HPDE6-E6E7 (cell line): Measurements from ENCODE around the gene RHOV.

Experiments used
- DNase-seq: peaks from one replicate; pipeline ENCODE4 v3.0.0; 2011; ENCODE audit warnings: missing footprints; ENCODE audit errors: extremely low spot score

Gene RHOV

GRCh38 chr15:40873694-40874561 is at the start of gene RHOV:
Gene RHOV (minus strand): TSS chr15:40874234. CDS start chr15:40874139, 95 bp downstream.
- DNase-seq, result no peak

- DNase-seq, result no peak
These were observed 49.5 kb upstream of the RHOV start for GRCh38 chr15:40923551-40923950.

GRCh38 chr15:40922608-40923005 is 48.6 kb upstream of the RHOV start:
- no peak for DNase-seq

GRCh38 chr15:40921949-40922607 is 48.0 kb upstream of the RHOV start:
- DNase-seq, result no peak

- no peak for DNase-seq
These were observed 44.9 kb upstream of the RHOV start for GRCh38 chr15:40918799-40919392.

- DNase-seq, result no peak
These were observed 44.2 kb upstream of the RHOV start for GRCh38 chr15:40918146-40918798.

- no peak for DNase-seq
These were observed 43.6 kb upstream of the RHOV start for GRCh38 chr15:40917585-40917984.

- no peak for DNase-seq
These were observed 41.6 kb upstream of the RHOV start for GRCh38 chr15:40915679-40916078.

GRCh38 chr15:40915116-40915661 is 41.2 kb upstream of the RHOV start:
- no peak for DNase-seq

- DNase-seq, result no peak
These were observed 40.5 kb upstream of the RHOV start for GRCh38 chr15:40914486-40914885.

GRCh38 chr15:40914013-40914412 is 40.0 kb upstream of the RHOV start:
- no peak for DNase-seq

- DNase-seq, result no peak
These were observed 38.4 kb upstream of the RHOV start for GRCh38 chr15:40912478-40912877.

GRCh38 chr15:40911693-40912092 is 37.7 kb upstream of the RHOV start:
- no peak for DNase-seq

GRCh38 chr15:40911141-40911540 is 37.1 kb upstream of the RHOV start:
- DNase-seq, result no peak

GRCh38 chr15:40909662-40910630 is 35.9 kb upstream of the RHOV start:
- no peak for DNase-seq

- no peak for DNase-seq
These were observed 34.1 kb upstream of the RHOV start for GRCh38 chr15:40908095-40908494.

- DNase-seq, result no peak
These were observed 33.2 kb upstream of the RHOV start for GRCh38 chr15:40906991-40907802.

- no peak for DNase-seq
These were observed 32.3 kb upstream of the RHOV start for GRCh38 chr15:40906091-40906990.
